Loucy (cell line): ENCODE results near the gene CDKN2C.

Source experiments
- EZH2phosphoT487 ChIP-seq: fragments of 200-600 bp; IDR thresholded peaks from 2 replicates; pipeline ENCODE4 v1.6.1; 2018; ENCODE audit warnings: antibody characterized with exemption, mild to moderate bottlenecking, moderate library complexity, borderline replicate concordance
- TF ChIP-seq, protein P1 (sequence below): fragments of 200-600 bp; sonication (generic); conservative IDR thresholded peaks from 2 replicates; pipeline ENCODE4 v1.5.1; 2014; ENCODE audit warnings: mild to moderate bottlenecking, antibody characterized with exemption, low read length

DNA sequence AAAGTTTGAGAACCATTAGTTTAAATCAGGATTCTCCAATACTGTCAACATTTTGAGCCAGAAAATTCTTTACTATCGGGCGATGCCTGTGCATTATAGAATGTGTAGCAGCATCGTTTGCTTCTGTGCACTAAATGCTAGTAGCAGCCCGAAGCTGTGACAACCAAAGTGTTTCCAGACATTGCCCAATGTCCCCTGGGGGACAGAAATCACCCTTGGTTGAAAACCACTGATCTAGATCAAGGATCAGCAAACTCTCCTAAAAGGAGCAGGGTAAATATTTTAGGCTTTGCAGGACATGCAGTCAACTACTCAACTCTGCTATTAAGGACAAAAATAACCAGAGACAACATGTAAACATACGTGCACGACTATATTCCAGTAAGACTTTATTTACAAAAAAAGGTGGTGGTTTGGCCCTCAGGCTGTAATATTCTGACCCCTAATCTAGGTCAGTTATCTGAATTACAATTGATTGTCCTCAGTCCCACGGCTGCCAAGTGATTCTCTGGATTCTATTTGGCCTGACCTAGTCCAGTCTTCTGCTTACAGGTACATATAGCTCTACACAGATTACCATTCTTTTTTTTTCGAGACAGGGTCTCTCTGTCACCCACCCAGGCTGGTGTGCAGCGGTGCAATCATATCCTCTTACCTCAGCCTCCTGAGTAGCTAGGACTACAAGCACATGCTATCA, 20.6 kb upstream of the CDKN2C start:
- TF ChIP-seq, protein P1, sequence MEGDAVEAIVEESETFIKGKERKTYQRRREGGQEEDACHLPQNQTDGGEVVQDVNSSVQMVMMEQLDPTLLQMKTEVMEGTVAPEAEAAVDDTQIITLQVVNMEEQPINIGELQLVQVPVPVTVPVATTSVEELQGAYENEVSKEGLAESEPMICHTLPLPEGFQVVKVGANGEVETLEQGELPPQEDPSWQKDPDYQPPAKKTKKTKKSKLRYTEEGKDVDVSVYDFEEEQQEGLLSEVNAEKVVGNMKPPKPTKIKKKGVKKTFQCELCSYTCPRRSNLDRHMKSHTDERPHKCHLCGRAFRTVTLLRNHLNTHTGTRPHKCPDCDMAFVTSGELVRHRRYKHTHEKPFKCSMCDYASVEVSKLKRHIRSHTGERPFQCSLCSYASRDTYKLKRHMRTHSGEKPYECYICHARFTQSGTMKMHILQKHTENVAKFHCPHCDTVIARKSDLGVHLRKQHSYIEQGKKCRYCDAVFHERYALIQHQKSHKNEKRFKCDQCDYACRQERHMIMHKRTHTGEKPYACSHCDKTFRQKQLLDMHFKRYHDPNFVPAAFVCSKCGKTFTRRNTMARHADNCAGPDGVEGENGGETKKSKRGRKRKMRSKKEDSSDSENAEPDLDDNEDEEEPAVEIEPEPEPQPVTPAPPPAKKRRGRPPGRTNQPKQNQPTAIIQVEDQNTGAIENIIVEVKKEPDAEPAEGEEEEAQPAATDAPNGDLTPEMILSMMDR: no peak
- no peak for TF ChIP-seq EZH2phosphoT487
